Tibial artery (tissue), 4 donors: Measurements from ENCODE around the gene MACROD2.

ENCODE experiments used
- DNase-seq, 2 donors: peaks; one replicate each; pipeline ENCODE4 v3.0.0-alpha.2; 2019
- H3K27ac ChIP-seq, 2 donors: fragments of 200-600 bp; sonication (generic) in 1 of 2; 1 replicate in 1 of 2; 2 replicates in 1 of 2; pipeline ENCODE4 v1.5.1; 2018 to 2019; ENCODE audit warnings: mild to moderate bottlenecking in 1 of 2
- H3K27me3 ChIP-seq, 2 donors: fragments of 200-600 bp; sonication (generic) in 1 of 2; one replicate each; pipeline versions ENCODE4 v1.5.1 to v1.6.0; 2016 to 2019
- H3K36me3 ChIP-seq, 3 donors: fragments of 200-600 bp; sonication (generic) in 2 of 3; one replicate each; pipeline ENCODE4 v1.5.1; 2016 to 2019; ENCODE audit warnings: mild to moderate bottlenecking in 2 of 3
- H3K4me1 ChIP-seq, 4 donors: fragments of 200-600 bp; sonication (generic) in 2 of 4; 1 replicate in 3 of 4; 2 replicates in 1 of 4; pipeline ENCODE4 v1.5.1; 2016 to 2019
- H3K4me3 ChIP-seq, 2 donors: fragments of 200-600 bp; sonication (generic) in 1 of 2; 1 replicate in 1 of 2; 2 replicates in 1 of 2; pipeline ENCODE4 v1.5.1; 2018 to 2019; ENCODE audit warnings: mild to moderate bottlenecking in 2 of 2
- H3K9me3 ChIP-seq, 3 donors: fragments of 200-600 bp; sonication (generic) in 1 of 3; one replicate each; pipeline ENCODE4 v1.5.1; 2016 to 2019
- intact Hi-C: fragments of 100-400 bp; cut with DNase I; formaldehyde crosslinking; loops from one replicate; pipeline ENCODE4 v1.15.0; 2023; ENCODE audit warnings: low total_unique reads
- TF ChIP-seq, protein P1 (sequence below), 2 experiments: fragments of 200-600 bp in 1 of 2; fragments of 450-650 bp in 1 of 2; IDR thresholded peaks; one replicate each; pipeline ENCODE4 v1.5.1; 2017 to 2019; ENCODE audit warnings: antibody characterized with exemption in 2 of 2, mild to moderate bottlenecking in 1 of 2, moderate library complexity in 1 of 2

MACROD2 gene

DNA sequence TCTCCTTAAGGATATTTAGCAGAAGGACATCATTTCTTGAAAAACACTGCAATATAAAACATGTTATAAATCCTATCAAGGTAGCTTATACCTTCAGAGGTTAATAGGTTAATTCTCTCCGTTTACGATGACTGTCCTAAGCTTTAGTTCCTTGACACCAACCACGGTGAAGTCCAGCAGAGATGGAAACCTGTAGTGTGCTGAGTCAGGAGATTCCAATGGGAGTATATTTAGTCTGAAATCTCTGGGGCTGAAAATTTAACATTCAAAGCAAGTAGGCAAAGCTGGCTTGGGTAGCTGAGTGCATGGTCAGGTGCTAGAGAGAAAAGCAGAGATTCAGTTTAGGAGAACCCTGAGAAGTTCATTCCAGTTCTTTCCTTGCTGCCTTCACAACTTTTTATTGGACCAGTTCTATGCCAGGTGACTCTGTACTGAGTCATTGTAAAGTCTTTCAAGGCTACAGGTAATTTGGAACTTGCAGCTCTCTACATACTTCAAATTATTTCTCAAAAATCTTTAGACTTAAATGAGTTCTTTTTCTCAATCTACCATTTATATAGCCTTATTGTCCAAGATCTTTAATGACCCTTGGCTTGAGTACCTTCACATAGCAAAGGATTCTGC is 1351.5 kb downstream of the MACROD2 start:
- TF ChIP-seq, protein P1, sequence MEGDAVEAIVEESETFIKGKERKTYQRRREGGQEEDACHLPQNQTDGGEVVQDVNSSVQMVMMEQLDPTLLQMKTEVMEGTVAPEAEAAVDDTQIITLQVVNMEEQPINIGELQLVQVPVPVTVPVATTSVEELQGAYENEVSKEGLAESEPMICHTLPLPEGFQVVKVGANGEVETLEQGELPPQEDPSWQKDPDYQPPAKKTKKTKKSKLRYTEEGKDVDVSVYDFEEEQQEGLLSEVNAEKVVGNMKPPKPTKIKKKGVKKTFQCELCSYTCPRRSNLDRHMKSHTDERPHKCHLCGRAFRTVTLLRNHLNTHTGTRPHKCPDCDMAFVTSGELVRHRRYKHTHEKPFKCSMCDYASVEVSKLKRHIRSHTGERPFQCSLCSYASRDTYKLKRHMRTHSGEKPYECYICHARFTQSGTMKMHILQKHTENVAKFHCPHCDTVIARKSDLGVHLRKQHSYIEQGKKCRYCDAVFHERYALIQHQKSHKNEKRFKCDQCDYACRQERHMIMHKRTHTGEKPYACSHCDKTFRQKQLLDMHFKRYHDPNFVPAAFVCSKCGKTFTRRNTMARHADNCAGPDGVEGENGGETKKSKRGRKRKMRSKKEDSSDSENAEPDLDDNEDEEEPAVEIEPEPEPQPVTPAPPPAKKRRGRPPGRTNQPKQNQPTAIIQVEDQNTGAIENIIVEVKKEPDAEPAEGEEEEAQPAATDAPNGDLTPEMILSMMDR (IDR thresholded peaks at IDR 0.05): no peak
- DNase-seq: no peak
- Histone ChIP-seq H3K27me3 (no peaks in the 10 kb centered on the region), H3K36me3 (no peaks in the 10 kb centered on the region), H3K4me3 (no peak overlapping the region), H3K9me3 (no peaks in the 10 kb centered on the region), H3K4me1 (no peaks in the 10 kb centered on the region), H3K27ac (no peak overlapping the region)
- intact Hi-C loops: no loop called here

DNA sequence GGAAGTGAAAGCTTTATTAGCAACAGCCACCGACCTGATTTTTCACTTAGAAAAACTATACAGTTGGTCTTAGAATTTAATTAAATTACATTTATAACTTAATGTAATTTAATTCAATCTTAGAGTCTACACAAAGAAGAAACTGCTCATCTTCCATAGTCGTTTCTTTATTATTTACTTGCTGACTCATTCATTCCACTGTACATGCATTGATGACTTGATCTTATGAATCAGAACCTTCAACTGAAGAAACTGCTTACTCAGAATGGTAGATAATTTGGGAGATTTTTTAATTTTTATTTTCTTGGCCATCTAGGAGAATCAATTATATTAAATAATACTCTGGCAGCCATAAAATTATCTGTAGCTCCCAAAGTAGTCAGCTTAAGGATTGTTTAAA is 1363.7 kb downstream of the MACROD2 start:
- Histone ChIP-seq H3K36me3 (no peaks in the 10 kb centered on the region), H3K27me3 (no peaks in the 10 kb centered on the region), H3K4me3 (no peak overlapping the region), H3K27ac (no peak overlapping the region), H3K9me3 (no peaks in the 10 kb centered on the region), H3K4me1 (no peaks in the 10 kb centered on the region)
- intact Hi-C loops: no loop called here
- TF ChIP-seq, protein P1 (IDR thresholded peaks at IDR 0.05): no peak
- DNase-seq: no peak

DNA sequence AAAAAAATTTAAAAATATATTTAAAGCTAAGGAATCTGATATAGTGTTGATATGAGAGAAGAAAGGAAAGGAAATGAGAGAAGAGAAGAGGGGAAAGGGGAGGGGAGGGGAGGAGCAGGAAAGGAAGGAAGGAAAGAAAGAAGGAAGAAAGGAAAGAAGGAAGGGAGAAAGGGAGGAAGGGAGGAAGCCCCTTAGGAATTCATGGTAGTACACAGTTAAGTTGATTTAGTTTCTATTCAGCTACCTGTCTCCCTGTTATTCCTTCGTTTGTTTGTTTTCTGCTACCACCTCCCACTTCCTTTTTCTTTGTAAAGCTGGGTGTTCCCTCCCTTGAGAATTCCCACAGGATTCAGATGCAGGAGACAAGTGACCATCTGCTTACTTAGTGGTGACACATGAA is 1367.5 kb downstream of the MACROD2 start:
- H3K36me3 ChIP-seq: no peaks in the 10 kb centered on the region
- no peak overlapping the region for H3K27ac ChIP-seq
- DNase-seq: no peak
- H3K4me3 ChIP-seq: no peak overlapping the region
- intact Hi-C loops: no loop called here
- no peaks in the 10 kb centered on the region for H3K27me3 ChIP-seq
- no peaks in the 10 kb centered on the region for H3K9me3 ChIP-seq
- H3K4me1 ChIP-seq: no peaks in the 10 kb centered on the region
- TF ChIP-seq, protein P1 (IDR thresholded peaks at IDR 0.05): no peak

DNA sequence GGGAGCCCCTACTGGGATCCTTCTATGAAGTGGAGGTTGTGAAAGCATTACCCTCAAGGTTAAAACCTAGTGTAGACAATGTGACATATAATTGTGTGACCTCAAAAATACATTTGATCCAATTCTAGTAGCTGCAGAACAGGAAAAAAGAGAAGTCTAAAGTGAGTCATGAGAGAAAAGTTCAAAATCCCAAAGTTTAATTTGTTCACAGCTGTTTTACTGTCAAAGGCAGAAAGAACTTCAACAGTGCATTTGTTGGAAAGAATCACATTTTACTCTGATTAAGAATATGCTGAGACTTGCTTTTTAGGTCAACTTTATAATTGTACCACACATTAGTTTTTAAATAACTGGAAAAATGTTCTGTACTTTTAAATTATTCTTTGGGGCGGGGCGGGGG is 1369.5 kb downstream of the MACROD2 start:
- no peaks in the 10 kb centered on the region for H3K4me1 ChIP-seq
- H3K9me3 ChIP-seq: no peaks in the 10 kb centered on the region
- TF ChIP-seq, protein P1 (IDR thresholded peaks at IDR 0.05): no peak
- intact Hi-C loops: no loop called here
- DNase-seq: no peak
- H3K27ac ChIP-seq: no peak overlapping the region
- H3K36me3 ChIP-seq: no peaks in the 10 kb centered on the region
- H3K4me3 ChIP-seq: no peak overlapping the region
- no peaks in the 10 kb centered on the region for H3K27me3 ChIP-seq

DNA sequence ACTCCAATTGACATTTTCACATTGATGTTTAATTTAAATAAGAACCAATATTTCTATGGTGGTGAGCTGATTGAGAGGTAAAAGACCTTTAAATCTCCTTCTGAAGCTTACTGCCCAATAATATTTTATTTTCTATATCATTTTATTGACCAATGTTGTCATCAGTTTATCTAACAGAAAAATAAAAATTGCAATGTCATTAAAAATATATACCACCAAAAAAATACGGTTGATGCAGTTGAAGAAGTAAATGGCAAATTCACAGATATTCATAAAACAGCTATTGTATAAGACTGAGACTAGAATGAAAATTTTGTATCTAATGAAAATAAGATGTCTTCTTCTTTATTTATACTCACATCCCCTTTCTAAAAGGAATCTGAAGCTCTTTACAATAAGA is 1375.1 kb downstream of the MACROD2 start:
- Histone ChIP-seq H3K4me3 (no peak overlapping the region), H3K9me3 (no peaks in the 10 kb centered on the region), H3K27ac (no peak overlapping the region), H3K36me3 (no peaks in the 10 kb centered on the region), H3K4me1 (no peaks in the 10 kb centered on the region), H3K27me3 (no peaks in the 10 kb centered on the region)
- TF ChIP-seq, protein P1 (IDR thresholded peaks at IDR 0.05): no peak
- intact Hi-C loops: no loop called here
- no peak for DNase-seq

DNA sequence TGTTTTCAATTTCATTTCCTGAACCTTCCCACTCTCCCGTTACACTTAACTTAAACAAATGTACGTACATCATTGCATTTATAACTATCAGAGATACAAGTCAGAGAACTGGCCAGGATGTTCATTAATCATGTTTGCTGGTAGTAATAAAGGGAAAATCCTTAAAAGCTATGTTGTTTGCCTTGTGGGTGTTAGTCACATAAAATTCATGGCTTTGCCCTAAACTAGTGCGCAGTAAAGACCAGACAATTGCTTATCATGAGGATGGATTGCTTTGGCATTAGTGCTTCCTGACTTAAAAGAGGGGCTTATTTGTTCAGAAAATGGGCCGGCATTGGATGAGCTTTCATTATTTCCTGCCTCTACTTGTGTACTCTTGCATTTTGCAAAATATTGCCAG is 1379.4 kb downstream of the MACROD2 start:
- Histone ChIP-seq H3K4me1 (no peaks in the 10 kb centered on the region), H3K9me3 (no peaks in the 10 kb centered on the region), H3K4me3 (no peak overlapping the region), H3K27me3 (no peaks in the 10 kb centered on the region), H3K27ac (no peak overlapping the region), H3K36me3 (no peaks in the 10 kb centered on the region)
- no peak for DNase-seq
- TF ChIP-seq, protein P1 (IDR thresholded peaks at IDR 0.05): no peak
- intact Hi-C loops: no loop called here
